SK-N-SH treated with all-trans-retinoic acid at 6 μM for 48 hours (cell line): Measurements from ENCODE around the gene NFIB.

Experiments
- ATAC-seq: fragments of 200-7000 bp; cut with Tn5 transposase; 3 replicates; pipeline ENCODE4 v1.9.1; 2020; ENCODE audit warnings: mild to moderate bottlenecking, moderate library complexity
- BACH2 ChIP-seq: fragments of 250-450 bp; sonication (Bioruptor Pico); IDR thresholded peaks from 2 replicates; pipeline ENCODE4 v1.9.0; 2021; ENCODE audit warnings: mild to moderate bottlenecking, borderline replicate concordance
- CSDC2 ChIP-seq: fragments of 250-450 bp; sonication (Bioruptor Pico); IDR thresholded peaks from 2 replicates; pipeline ENCODE4 v1.5.0; 2020; ENCODE audit warnings: mild to moderate bottlenecking, moderate library complexity
- ESRRG ChIP-seq: fragments of 250-450 bp; sonication (Bioruptor Pico); IDR thresholded peaks from 2 replicates; pipeline ENCODE4 v1.6.1; 2021; ENCODE audit warnings: mild to moderate bottlenecking
- GLIS3 ChIP-seq: fragments of 250-450 bp; sonication (Bioruptor Pico); IDR thresholded peaks from 2 replicates; pipeline ENCODE4 v1.5.0; 2020; ENCODE audit warnings: mild to moderate bottlenecking, moderate library complexity
- ISL1 ChIP-seq: fragments of 250-450 bp; sonication (Bioruptor Pico); IDR thresholded peaks from 2 replicates; pipeline ENCODE4 v2.1.2; 2022; ENCODE audit warnings: mild to moderate bottlenecking, moderate library complexity
- PPARA ChIP-seq: fragments of 250-450 bp; sonication (Bioruptor Pico); IDR thresholded peaks from 2 replicates; pipeline ENCODE4 v1.5.0; 2020; ENCODE audit warnings: mild to moderate bottlenecking, borderline replicate concordance
- RARB ChIP-seq: fragments of 250-450 bp; sonication (Bioruptor Pico); IDR thresholded peaks from 2 replicates; pipeline ENCODE4 v1.8.0; 2021; ENCODE audit warnings: mild to moderate bottlenecking, moderate library complexity
- SNAI2 ChIP-seq: fragments of 250-450 bp; sonication (Bioruptor Pico); IDR thresholded peaks from 2 replicates; pipeline ENCODE4 v1.5.0; 2020; ENCODE audit warnings: mild to moderate bottlenecking, moderate library complexity
- TCF4 ChIP-seq: fragments of 250-450 bp; sonication (Bioruptor Pico); IDR thresholded peaks from 2 replicates; pipeline ENCODE4 v1.8.0; 2021; ENCODE audit warnings: mild to moderate bottlenecking, moderate library complexity, borderline replicate concordance
- TOX ChIP-seq: fragments of 250-450 bp; sonication (Bioruptor Pico); IDR thresholded peaks from 2 replicates; pipeline ENCODE4 v1.8.0; 2021; ENCODE audit warnings: mild to moderate bottlenecking, moderate library complexity, borderline replicate concordance
- ZNF565 ChIP-seq: fragments of 450-650 bp; formaldehyde crosslinking; conservative IDR thresholded peaks from 2 replicates; pipeline ENCODE4 v1.5.0; 2020; ENCODE audit warnings: low read depth, mild to moderate bottlenecking, moderate library complexity
- ZNF8 ChIP-seq: fragments of 450-650 bp; formaldehyde crosslinking; IDR thresholded peaks from 2 replicates; pipeline ENCODE4 v1.5.0; 2020; ENCODE audit warnings: mild to moderate bottlenecking, moderate library complexity
- TF ChIP-seq, protein P1 (sequence below): fragments of 250-450 bp; sonication (Bioruptor Pico); IDR thresholded peaks from 2 replicates; pipeline ENCODE4 v1.8.0; 2021; ENCODE audit warnings: low read depth, mild to moderate bottlenecking, moderate library complexity, borderline replicate concordance
- TF ChIP-seq, protein P2 (sequence below): fragments of 250-450 bp; sonication (Bioruptor Pico); IDR thresholded peaks from 2 replicates; pipeline ENCODE4 v1.5.1; 2021; ENCODE audit warnings: mild to moderate bottlenecking, moderate library complexity
- TF ChIP-seq, protein P3 (sequence below): fragments of 250-450 bp; sonication (Bioruptor Pico); IDR thresholded peaks from 2 replicates; pipeline ENCODE4 v1.5.0; 2020; ENCODE audit warnings: mild to moderate bottlenecking, moderate library complexity
- TF ChIP-seq, protein P4 (sequence below): fragments of 250-450 bp; sonication (Bioruptor Pico); IDR thresholded peaks from 2 replicates; pipeline ENCODE4 v1.8.0; 2020; ENCODE audit warnings: mild to moderate bottlenecking, moderate library complexity, borderline replicate concordance

Gene NFIB

DNA sequence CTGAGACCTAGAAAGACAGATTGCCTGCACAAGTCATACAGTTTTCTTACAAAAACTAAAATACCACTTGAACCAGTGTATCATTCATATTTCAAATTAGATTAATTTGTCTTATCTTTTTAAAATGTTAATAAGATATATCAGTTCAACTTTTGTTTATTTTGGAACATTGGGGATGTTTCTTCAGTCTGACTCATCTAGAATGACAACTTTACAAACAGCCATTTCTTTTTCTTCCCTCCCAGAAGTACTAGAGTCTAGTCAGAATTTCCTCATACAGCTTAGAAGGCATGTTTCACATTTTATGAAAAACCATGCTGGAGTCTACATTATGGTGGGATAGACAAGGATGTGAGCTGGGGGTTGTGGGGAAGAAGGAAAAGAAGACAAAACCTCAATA lies 262.5 kb downstream of the NFIB start:
- peak; percentile 43 for ATAC-seq
- TF ChIP-seq, protein P1, sequence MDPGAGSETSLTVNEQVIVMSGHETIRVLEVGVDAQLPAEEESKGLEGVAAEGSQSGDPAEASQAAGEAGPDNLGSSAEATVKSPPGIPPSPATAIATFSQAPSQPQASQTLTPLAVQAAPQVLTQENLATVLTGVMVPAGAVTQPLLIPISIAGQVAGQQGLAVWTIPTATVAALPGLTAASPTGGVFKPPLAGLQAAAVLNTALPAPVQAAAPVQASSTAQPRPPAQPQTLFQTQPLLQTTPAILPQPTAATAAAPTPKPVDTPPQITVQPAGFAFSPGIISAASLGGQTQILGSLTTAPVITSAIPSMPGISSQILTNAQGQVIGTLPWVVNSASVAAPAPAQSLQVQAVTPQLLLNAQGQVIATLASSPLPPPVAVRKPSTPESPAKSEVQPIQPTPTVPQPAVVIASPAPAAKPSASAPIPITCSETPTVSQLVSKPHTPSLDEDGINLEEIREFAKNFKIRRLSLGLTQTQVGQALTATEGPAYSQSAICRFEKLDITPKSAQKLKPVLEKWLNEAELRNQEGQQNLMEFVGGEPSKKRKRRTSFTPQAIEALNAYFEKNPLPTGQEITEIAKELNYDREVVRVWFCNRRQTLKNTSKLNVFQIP (CRISPR knock-in tag), result no peak
- TF ChIP-seq, protein P2, sequence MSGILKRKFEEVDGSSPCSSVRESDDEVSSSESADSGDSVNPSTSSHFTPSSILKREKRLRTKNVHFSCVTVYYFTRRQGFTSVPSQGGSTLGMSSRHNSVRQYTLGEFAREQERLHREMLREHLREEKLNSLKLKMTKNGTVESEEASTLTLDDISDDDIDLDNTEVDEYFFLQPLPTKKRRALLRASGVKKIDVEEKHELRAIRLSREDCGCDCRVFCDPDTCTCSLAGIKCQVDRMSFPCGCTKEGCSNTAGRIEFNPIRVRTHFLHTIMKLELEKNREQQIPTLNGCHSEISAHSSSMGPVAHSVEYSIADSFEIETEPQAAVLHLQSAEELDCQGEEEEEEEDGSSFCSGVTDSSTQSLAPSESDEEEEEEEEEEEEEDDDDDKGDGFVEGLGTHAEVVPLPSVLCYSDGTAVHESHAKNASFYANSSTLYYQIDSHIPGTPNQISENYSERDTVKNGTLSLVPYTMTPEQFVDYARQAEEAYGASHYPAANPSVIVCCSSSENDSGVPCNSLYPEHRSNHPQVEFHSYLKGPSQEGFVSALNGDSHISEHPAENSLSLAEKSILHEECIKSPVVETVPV, result no peak
- TF ChIP-seq, protein P3, sequence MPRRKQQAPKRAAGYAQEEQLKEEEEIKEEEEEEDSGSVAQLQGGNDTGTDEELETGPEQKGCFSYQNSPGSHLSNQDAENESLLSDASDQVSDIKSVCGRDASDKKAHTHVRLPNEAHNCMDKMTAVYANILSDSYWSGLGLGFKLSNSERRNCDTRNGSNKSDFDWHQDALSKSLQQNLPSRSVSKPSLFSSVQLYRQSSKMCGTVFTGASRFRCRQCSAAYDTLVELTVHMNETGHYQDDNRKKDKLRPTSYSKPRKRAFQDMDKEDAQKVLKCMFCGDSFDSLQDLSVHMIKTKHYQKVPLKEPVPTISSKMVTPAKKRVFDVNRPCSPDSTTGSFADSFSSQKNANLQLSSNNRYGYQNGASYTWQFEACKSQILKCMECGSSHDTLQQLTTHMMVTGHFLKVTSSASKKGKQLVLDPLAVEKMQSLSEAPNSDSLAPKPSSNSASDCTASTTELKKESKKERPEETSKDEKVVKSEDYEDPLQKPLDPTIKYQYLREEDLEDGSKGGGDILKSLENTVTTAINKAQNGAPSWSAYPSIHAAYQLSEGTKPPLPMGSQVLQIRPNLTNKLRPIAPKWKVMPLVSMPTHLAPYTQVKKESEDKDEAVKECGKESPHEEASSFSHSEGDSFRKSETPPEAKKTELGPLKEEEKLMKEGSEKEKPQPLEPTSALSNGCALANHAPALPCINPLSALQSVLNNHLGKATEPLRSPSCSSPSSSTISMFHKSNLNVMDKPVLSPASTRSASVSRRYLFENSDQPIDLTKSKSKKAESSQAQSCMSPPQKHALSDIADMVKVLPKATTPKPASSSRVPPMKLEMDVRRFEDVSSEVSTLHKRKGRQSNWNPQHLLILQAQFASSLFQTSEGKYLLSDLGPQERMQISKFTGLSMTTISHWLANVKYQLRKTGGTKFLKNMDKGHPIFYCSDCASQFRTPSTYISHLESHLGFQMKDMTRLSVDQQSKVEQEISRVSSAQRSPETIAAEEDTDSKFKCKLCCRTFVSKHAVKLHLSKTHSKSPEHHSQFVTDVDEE (CRISPR knock-in tag), result no peak
- TF ChIP-seq ISL1 (CRISPR knock-in tag) (peak; percentile 65), RARB (CRISPR knock-in tag) (no peak)

DNA sequence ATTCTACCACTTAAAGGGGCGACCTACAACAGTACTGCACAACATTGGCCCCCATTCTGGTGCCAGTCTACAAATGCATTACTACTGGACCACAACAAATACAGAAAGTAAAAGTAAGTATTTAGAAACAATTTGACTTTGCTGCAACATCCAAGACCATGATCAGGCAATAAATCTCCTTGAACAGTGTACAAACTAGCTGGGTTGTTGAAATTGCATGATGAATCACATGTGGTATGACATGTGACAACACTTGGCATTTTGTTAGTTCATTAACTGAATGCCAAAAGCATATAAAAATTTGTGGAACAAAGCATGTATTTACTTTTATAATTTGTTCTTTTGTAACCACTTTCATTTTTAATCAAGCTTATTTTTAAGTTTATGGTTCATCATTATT lies 270.5 kb downstream of the NFIB start:
- no peak for ATAC-seq
- no peak for TF ChIP-seq CSDC2 (CRISPR knock-in tag)
- no peak for TF ChIP-seq ESRRG (CRISPR knock-in tag)
- TF ChIP-seq, protein P3 (CRISPR knock-in tag), result no peak
- TF ChIP-seq ISL1 (CRISPR knock-in tag), result no peak
- no peak for TF ChIP-seq PPARA
- no peak for TF ChIP-seq GLIS3 (CRISPR knock-in tag)
- TF ChIP-seq RARB (CRISPR knock-in tag), result no peak
- no peak for TF ChIP-seq TOX
- no peak for TF ChIP-seq BACH2
- TF ChIP-seq, protein P4, sequence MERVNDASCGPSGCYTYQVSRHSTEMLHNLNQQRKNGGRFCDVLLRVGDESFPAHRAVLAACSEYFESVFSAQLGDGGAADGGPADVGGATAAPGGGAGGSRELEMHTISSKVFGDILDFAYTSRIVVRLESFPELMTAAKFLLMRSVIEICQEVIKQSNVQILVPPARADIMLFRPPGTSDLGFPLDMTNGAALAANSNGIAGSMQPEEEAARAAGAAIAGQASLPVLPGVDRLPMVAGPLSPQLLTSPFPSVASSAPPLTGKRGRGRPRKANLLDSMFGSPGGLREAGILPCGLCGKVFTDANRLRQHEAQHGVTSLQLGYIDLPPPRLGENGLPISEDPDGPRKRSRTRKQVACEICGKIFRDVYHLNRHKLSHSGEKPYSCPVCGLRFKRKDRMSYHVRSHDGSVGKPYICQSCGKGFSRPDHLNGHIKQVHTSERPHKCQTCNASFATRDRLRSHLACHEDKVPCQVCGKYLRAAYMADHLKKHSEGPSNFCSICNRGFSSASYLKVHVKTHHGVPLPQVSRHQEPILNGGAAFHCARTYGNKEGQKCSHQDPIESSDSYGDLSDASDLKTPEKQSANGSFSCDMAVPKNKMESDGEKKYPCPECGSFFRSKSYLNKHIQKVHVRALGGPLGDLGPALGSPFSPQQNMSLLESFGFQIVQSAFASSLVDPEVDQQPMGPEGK (CRISPR knock-in tag), result no peak
- TF ChIP-seq ZNF8 (CRISPR knock-in tag), result no peak

DNA sequence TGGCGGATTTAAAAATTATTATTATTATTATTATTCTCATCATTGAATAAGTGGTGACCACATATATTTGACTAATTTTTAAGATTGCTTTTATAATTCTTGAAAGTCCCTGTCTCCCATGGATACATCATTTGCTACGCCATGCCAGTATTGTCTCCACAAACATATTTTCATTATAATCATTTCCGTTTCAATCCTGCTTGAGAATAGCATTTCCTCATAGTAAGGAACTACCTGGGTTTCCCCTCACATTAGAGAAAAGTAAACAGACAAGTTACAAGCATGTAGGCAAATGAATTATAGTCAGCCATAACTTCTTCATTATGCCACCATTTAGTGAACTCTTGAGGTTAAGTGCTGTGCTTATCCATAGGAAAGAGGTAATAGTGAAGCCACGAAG lies 276.6 kb downstream of the NFIB start:
- no peak for ATAC-seq
- TF ChIP-seq GLIS3 (CRISPR knock-in tag), result no peak
- TF ChIP-seq, protein P4 (CRISPR knock-in tag), result no peak
- no peak for TF ChIP-seq TCF4 (CRISPR knock-in tag)

DNA sequence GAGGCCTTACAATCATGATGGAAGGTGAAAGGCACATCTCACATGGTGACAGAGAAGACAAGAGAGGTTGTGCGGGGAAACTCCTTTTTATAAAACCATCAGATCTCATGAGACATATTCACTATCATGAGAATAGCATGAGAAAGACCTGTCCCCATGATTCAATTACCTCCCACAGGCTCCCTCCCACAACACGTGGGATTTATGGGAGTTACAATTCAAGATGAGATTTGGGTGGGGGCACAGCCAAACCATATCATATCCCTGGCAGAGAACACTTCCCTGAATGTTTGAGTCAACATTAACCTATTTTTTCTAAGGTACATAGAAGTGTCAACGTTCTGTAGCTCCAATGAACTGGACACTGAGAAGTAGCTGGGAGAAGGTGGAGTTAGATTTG lies 280.9 kb downstream of the NFIB start:
- no peak for ATAC-seq
- TF ChIP-seq SNAI2 (CRISPR knock-in tag) (no peak), ZNF565 (no peak)
